Measurements from ENCODE around the gene MRPS7.

GRCh38 chr17:75285123-75285522 is 23.4 kb downstream of the MRPS7 start:
- TF ChIP-seq CTCF (IDR thresholded peaks at IDR 0.05; ENCODE audit: poor library complexity) (no peak), EZH2 (IDR thresholded peaks at IDR 0.05; ENCODE audit: borderline replicate concordance) (no peak), EZH2phosphoT487 (IDR thresholded peaks at IDR 0.05; ENCODE audit: low read depth, severe bottlenecking, unreplicated experiment) (no peak)

Measured in hepatocyte (in vitro differentiated cells).